Cerebellar nuclear complex (tissue), 1 donor: ENCODE results near the gene TRPC4AP.

Experiments used
- DNase-seq, 2 experiments: peaks; one replicate each; lab custom pipeline; 2025; lab: John Stamatoyannopoulos, UW

TRPC4AP gene

DNA sequence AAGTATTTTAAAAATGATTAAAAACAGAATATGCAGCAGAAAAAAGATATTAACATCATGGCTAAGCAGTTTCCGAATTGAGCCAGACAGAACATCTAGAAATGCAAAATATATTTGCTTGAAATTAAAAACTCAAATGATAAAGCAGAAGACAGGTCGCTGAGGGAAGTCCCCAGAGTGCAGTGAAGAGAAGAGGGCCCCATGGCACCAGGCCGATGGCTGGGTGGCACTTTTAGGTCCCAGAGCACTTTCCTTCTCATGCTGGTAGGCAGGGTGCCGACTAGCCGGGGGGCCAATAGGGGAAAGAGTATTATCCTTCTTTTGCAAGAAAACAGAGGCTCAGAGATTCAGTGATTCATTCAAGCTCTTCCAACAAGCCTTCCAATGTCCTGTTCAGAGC lies 78.1 kb downstream of the TRPC4AP start:
- no peak for DNase-seq

DNA sequence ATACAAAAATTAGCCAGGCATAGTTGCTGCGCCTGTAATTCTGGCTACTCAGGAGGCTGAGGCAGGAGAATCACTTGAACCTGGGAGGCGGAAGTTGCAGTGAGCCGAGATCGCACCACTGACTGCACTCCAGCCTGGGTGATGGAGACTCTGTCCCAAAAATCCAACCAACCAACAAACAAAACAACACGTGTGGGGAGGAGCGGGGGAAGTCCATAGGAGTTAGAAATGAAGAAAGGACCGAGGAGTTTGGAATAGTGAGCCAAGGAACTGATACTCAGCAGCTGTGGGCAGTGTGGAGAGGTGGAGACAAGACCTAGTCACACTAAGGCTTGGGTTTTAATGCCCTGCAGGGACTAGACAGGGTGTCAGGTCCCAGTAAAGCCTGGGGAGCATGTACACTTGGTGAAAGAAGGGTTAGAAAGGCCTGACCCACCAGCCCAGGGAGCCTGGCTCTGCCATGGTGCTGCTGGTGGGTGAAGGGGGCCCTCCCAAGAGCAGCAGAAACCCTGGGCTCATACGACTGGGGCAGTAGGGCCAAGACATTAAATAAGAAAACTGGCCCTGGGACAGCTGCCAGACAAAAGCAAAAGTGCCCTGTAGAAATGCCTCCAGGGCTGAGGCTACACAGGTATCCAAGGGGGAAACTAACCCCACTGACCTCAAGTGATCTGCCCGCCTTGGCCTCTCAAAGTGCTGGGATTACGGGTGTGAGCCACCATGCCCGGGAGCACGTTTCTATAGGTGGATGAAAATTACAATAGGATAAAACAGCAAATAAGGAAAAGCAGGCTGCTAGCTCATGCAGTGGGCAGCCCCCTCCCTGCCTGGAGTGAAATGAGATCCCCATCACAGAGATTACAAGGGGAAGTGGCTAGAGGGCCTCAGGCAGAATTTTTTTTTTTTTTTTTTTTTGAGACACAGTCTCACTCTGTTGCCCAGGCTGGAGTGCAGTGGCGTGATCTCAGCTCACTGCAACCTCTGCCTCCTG lies 78.9 kb downstream of the TRPC4AP start:
- no peak for DNase-seq

DNA sequence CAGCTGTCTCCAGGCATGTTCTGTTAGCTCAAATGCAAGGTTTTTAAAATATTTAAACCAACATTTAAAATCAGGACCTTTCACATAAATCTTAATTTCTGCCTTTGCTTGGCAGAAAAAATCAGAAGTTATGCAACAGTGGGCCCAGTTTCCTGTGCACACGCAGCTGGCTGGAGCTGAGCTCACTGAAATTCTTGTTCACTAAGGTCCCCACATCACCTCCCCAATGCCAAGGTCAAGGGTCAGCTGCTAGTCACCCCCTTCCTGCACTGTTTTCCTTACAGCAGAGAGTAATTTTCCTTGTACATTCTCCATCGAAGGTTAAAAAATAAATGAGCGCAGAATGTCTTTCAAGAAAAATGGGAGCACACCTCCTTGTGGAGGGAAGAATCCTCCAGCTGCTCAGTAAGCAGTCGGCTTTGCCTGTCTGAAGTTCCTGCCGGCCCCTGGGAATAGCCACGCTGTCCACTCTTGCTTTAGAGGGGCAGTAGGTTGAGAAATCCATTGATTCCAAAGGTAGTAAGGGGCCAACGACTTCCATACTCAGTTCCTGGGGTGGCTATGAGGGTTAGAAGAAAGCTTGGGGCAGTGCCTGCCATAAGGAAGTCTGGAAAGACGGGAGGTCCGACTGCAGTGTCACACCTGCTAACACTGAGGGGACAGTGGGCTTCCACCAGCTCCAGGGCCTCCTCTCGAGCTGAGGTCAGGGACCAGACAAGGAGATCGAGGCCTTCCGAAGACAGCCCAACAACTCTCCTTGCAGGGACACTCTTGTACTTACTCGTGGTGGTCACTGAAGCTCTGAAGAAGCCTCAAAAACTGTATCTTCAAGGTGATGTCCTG lies 80.2 kb downstream of the TRPC4AP start:
- DNase-seq = no peak

DNA sequence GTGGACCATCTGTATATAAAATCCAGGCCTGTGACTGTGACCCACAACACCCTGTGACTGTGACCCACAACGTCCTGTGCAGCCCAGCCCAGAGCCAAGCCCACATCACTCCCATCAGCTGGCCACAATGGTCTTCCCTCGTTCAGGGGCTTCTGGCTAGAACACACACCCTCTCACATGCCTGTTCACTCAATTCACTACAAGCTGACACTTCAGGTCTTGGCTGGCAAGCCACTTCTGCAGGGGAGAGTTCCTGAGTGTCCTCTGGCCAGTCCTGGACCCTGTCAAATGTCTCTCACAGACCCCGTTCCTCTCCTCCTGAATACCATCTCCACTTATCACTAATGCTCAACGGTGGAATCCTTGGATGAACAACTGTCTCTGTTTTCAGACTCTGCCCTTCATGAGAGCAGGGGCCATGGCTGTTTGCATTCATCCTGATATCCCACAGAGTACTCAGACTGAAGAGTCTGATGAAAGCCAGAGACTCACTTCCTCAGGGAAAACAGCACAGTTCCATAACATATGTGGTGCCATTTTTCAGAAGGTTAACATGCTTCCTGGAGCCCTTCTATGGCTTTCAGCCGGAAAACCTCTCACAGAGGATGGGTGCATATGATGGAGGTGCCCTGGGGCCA lies 80.9 kb downstream of the TRPC4AP start:
- DNase-seq = no peak

DNA sequence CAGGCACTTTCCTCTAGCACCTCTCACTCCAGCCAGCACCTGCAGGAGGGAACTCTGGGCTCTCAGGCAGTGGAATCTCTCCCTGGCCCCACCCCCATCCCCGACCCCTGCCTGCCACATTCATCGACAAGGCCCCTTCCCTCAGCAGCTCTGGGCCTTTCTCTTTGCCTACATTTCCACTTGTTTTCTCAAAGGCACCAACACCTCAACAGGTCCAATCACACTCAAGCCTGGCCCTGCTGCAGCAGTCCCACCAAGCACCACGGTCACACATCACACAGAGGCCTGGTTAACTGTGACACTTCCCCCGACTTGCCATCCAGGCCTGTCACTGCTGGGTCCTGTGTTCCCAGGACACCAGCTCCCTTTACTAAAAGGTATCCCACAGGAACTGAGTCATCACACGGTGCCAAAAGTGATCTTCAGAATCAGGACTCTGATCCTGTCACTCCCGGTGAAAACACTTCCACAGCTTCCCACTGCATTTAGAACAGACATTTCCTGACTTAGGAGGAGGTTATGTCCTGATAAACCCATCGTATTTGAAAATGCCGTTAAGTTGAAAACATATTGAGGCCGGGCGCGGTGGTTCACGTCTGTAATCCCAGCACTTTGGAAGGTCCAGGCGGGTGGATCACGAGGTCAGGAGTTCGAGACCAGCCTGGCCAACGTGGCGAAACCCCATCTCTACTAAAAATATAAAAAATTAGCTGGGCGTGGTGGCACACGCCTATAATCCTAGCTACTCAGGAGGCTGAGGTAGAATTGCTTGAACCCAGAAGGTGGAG lies 82.0 kb downstream of the TRPC4AP start:
- no peak for DNase-seq

DNA sequence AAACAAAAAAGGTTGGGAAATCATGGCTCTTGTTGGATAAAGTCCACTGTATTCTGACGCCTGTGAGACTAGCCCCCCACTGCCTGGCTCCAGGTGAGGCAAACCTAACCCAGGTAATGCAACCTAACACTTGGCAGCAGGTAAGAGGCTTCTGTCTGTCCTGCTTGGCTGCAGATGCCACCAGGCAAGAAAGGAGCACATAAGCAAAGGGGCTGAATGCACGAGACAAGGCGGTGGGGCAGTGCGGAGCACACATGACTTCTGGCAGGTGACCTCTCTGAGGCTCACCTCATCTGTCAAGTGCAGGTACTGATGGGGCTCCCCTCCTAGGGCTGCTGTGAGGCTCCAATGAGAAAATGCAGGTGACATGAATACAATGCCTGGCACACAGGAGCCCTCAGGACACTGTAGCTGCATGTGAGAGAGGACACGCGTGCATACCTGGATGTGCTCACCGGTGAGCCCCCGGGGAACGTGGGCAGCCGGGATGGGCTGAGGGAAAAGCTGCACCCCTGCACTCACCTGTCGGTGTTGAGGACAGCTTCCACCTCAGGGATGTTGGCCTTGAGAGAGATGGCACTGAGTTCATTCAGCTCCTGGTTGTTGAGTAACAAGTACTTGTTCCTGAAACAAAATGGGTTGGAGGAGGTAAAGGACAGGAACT lies 82.8 kb downstream of the TRPC4AP start:
- DNase-seq = no peak

DNA sequence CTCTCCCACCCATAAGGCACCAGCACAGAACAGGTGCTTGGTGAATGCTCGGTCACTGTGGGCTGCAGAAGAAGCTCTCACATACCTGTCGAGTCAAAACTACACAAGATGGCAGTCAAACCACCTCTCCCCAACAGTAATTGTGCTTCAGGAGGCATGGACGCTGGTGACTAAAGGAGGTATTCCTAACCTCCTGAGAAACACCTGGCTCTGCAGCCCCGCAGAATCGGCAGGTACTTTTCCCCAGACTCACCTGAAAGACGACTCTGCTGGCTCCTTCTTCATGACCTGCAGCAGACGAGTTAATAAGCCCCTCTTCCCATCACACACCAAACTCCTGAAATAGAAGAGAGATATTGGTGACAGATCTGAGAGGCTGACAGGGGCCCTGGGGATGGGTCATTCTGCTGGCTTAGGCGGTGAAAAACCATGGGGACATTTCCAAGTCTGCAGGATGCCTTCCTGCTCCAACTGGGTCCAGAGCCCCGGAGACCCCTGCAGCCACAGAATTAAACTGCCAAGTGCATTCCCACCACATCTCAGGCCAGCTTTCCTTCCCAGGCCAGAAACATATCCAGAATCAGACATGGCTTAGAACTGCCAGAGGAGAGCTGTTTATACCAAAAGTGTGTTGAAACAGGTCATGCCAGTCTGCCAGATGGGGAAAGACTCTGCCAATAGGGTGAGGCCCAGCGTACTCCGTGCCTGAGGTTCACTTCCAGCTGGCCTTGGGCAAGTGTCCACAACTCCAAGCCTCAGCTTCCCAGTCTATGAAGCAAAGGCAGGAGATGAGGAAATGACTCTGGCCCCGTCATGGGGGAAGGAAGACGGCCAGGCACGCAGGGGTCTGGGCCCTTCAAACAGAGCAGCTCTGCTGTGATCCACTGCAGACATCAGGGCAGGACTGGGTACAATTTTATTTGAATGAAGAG lies 83.9 kb downstream of the TRPC4AP start:
- DNase-seq = no peak

DNA sequence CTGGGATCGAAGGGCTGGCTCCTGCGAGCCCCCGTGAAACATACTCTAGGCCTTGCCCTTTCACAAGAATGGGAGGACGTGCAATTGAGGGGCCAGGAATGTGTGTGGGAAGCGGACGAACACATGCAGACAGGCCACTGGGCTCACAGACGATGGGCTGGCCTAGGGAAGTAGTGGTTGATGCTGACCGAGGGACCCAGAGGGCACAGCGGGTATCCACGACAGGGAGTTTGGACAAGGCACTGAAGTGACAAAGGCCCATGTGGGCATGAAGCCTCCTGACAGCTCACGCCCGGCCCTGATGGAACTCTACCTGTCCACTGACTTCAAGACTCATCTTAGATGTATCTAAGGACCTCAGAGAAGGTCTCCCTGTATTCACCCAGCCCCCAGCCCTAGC lies 84.7 kb downstream of the TRPC4AP start:
- no peak for DNase-seq

DNA sequence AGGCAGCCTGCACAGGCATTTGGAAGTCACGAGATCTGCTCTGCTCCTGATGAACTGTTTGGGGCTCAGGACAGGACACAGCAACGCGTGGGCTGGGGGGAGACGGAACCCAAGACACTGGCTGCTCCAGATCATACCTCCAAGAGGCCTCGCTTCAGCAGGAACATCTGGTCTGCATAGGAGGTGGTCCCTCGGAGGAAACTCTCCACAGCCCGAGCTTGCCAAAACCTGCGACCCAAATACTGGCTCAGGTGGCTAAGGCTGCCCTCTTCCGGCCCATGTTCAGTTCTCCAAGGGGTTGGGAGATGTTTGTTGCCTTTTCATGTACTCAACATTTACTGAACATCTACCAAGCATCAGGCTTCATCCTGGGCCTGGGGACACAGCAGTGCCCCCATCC lies 85.2 kb downstream of the TRPC4AP start:
- no peak for DNase-seq

DNA sequence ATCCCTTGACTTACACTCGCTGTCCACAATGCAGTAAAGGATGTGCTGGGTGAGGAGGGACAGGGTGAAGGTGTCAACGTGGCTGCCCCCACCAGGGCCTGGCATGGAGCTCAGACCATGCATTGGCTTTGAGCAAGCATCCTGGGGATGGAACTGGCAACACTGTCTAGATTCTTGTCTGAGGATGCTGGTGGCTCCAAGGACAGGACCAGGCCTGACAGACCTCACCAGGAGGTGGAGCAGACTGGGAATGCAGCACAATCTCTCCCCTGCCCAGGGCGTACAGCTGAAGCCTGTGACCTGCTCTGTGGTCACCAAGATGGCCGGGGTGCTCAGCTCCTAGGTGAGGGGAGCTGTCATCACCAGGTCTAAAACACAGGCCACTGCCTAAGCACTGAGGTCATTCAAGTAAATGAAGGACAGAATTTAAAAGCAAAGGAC lies 86.1 kb downstream of the TRPC4AP start:
- DNase-seq = no peak

DNA sequence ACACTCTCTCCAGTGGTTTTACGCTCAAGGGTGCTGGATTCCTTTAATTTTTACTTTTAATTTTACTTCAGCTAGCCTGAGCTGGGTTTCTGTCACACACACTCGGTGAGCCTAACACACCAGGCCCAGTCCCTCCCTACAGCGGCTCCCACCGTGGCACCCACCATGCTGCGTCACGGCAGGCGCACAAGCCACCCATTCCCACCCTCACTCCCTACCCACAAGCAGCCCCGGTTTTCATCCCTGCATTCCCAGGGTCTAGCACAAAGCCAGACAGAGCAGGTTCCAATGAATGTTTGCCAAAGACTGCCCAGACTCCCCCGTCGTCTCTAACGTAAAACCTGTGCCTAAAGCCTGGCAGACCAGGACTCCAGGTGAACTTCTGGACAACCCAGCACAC lies 86.6 kb downstream of the TRPC4AP start:
- DNase-seq = no peak

DNA sequence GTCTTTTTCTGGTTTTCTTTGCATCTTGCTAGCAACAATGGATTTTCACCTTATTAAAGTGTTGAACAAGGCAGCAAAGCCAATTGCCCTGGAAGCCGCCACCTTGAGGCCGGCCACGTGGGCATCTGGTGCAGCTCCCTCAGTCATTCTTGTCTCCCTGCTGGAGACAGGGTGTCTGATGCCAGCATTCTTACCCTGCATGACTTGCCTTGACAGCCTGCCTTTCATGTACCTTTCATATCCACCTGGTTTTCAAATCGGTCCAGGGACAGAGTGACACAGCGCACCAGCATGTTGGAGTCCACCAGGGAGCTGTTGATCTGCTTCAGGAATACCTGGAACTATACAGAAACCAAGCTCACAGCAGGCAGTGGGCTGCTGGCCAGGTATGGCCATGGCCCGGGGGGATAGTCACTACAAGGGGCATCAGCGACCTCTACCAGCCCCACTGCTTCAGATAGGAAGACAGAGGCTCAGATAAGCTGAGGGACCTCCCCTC lies 87.1 kb downstream of the TRPC4AP start:
- DNase-seq = no peak

DNA sequence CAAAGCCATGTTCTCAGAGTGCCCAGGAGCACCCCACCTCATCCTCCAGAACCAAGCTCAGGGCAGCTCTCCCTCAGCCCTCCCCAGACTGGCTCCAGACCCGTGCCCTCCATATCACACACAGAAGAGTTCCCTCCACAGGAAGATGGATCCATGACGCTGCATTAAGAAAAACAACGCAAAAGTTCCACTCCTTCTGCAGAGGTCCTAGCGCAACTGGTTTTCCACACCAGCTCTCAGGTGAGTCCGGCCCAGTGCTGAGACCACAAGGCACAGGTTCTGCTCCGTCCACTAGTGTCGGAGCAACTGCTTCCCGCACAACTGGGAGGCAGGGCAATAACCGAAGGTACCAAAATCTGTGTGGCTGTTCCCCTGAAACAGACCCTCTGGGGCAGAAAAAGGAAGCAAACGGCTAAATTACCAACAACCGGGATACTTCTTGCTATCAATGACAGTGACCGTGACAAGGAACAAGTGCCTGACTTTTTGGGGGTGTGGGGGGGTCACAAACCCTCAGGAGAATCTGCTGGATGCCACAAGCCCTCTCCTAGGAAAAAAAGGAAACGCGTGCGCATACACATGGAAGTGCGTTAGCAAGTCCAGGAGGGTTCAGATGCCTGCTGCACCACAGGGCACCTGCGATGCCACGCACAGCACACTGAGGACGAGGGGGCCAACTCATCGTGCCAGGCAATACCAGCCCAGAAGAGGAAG lies 87.7 kb downstream of the TRPC4AP start:
- no peak for DNase-seq

DNA sequence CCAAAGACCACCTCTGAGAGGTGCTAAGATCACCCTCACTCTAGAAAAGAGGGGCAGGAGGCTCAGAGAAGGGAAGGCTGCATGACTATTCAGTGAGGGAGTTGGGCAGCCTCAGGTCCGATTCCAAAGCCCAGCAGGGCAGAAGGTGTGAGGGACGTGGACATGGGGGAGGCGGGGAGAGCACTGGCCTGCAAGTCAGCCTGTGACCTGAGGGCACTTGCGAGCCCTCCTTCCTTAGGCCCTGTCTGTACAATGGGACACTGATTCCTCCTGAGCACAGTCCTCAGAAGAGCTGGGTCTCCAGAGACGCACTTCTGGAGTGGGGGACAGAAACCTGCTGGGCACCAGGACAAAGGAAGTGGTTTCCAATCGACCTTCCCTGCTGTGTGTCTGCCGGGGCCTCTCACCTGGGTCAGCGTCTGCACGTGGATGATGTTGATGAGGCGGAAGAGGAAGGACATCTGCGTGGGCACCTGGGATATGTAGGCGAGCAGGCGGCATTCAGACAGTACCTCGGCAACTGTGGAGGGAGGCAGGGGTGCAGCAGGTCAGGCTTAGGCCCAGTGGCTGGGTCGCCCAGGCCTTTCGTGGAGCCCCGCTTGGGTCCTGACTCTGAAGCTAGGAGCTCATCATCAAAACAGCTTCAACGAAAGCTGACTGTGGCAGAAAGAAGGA lies 88.4 kb downstream of the TRPC4AP start:
- DNase-seq = no peak

DNA sequence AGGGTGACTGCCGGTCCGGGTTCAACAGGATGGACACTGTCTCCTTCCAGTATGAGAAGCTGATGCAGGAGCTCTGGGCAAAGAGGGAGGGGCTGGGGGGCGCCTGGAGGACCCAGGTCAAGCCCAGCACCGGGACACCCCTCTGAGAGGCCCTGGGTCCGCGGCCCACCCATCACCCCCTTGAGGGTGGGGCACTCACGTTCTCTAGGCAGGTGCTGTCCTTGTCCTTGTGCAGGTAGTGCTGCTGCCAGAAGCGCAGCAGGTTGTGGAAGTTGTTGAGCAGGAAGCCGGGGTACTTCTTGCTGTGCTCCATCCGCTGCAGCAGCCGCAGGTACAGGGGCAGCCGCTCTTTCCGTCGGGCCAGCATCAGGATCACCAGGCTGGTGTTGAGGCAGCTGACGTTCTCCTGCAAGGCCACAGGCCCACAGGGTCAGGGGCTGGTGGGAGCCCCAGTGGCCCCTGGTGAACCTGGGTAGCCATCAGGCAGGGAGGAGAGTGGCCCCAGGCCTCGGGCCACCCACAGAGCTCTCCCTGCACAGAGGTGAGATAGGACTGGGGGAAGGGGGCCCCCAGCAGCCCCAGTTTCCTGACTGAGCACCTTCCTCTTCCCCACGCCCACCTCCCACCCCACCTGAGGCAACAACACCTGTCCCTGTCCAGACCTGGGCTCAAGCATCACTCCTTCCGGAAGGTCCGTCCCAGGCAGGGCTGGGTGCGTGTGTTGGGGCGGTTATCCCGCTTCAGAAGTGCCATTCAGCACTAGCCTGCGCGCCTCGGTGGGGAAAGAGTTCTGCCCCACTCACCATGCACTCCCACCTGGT lies 89.2 kb downstream of the TRPC4AP start:
- no peak for DNase-seq

DNA sequence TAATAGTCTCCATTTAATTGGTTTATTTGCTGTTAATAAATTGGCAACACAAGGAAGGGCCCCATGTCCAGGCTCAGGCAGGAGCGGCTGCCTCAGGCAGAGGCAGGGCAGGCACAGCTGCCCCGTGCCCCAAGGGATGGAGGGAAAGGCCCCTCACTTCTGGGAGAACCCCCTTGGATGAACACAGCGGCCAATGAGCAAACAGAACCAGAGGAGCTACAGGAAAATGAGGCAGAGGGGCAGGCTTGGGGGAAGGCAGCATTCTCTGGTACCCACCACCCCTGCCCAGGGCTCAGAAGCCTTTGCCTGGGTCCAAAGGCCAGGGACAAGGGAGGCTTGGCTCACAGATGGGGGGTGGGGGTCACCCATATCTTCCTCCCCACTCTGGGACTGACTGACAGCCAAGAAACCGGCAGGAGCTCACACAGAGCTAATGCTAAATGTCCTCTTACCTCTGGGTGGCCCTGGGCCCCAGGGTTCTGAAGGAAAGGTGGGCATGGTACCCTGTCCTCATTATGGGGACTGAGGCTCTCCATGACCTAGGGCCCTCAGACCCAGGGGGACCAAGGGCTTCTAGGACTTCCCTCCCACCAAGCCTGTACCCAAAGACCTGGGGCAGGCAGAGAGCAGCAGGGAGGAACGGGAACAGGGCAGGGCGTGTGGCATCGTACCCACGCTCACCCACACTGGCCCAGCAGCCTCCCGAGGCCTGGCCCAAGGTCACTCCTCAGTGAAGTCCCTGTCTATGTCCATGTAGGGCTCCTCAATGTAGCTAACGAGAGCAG lies 90.0 kb downstream of the TRPC4AP start:
- DNase-seq = no peak
